HCT116 (cell line): ENCODE measurements around the gene VSTM1.
"Not testable (repeated sequence)": the region's sequence is repeated elsewhere in the genome, so short reads cannot be mapped to it uniquely, and the experiment has no call there.

Experiments
- EZH2 ChIP-seq: fragments of 200-600 bp; sonication (generic); IDR thresholded peaks from 2 replicates; pipeline ENCODE4 v1.6.1; 2017; ENCODE audit warnings: antibody characterized with exemption, mixed run types
- POLR2AphosphoS5 ChIP-seq: IDR thresholded peaks from 2 replicates; pipeline ENCODE4 v1.6.1; 2011; ENCODE audit warnings: mild to moderate bottlenecking, low read depth, low read length, moderate library complexity
- SP1 ChIP-seq: IDR thresholded peaks from 2 replicates; pipeline ENCODE4 v1.6.1; 2012; ENCODE audit warnings: low read depth
- YY1 ChIP-seq: IDR thresholded peaks from 2 replicates; pipeline ENCODE4 v1.6.1; 2011; ENCODE audit warnings: low read length, low read depth, moderate library complexity, mild to moderate bottlenecking; ENCODE audit not compliant: insufficient replicate concordance; ENCODE audit errors: extremely low read depth
- ZFX ChIP-seq: fragments of 450-650 bp; IDR thresholded peaks from 2 replicates; pipeline ENCODE4 v1.6.1; 2017
- ZNF274 ChIP-seq: fragments of 200-500 bp; sonication (Bioruptor generic); IDR thresholded peaks from 2 replicates; pipeline ENCODE4 v1.6.1; 2014; ENCODE audit warnings: mild to moderate bottlenecking, low read depth, low read length, inconsistent platforms
- TF ChIP-seq, protein P1 (sequence below), 3 experiments: fragments of 200-600 bp in 1 of 3; sonication (generic) in 1 of 3; IDR thresholded peaks in 2 of 3; conservative IDR thresholded peaks in 1 of 3; 2 replicates each; pipeline ENCODE4 v1.5.1; 2012 to 2017; ENCODE audit warnings: low read depth in 2 of 3, low read length in 2 of 3, antibody characterized with exemption in 1 of 3, borderline replicate concordance in 1 of 3, control low read depth in 1 of 3, mild to moderate bottlenecking in 1 of 3, mixed read lengths in 1 of 3, mixed run types in 1 of 3, moderate library complexity in 1 of 3; ENCODE audit not compliant: insufficient read depth in 1 of 3
- TF ChIP-seq, protein P2 (sequence below): IDR thresholded peaks from 2 replicates; pipeline ENCODE4 v1.6.1; 2012
- TF ChIP-seq, protein P3 (sequence below): IDR thresholded peaks from 2 replicates; pipeline ENCODE4 v1.6.1; 2011; ENCODE audit warnings: mild to moderate bottlenecking, low read length, moderate library complexity; ENCODE audit not compliant: insufficient replicate concordance; ENCODE audit errors: extremely low read depth

DNA sequence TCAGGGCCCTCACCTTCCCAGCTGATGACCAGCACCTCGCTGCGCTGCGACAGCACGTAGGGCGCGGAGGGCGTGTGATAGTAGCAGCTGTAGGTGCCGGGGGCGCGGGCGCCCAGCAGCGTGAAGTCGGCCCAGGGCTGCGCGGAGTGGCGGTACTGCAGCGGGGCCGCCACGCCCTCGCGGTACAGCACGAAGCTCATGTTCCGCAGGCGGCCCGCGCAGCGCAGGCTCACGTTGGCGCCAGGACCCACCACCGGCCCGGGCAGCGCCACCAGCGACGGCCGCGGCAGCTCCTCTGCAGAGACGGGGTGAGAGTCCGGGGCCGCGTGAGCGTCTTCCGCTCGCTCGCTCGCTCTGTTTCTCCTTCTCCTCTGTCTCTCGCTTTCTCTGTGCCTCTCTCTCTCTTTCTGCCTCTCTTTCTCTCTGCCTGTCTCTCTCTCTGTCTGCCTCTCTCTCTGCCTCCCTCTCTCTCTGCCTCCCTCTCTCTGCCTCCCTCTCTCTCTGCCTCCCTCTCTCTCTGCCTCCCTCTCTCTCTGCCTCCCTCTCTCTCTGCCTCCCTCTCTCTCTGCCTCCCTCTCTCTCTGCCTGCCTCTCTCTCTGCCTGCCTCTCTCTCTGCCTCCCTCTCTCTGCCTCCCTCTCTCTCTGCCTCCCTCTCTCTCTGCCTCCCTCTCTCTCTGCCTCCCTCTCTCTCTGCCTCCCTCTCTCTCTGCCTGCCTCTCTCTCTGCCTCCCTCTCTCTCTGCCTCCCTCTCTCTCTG lies 32.3 kb upstream of the VSTM1 start:
- TF ChIP-seq, protein P1, sequence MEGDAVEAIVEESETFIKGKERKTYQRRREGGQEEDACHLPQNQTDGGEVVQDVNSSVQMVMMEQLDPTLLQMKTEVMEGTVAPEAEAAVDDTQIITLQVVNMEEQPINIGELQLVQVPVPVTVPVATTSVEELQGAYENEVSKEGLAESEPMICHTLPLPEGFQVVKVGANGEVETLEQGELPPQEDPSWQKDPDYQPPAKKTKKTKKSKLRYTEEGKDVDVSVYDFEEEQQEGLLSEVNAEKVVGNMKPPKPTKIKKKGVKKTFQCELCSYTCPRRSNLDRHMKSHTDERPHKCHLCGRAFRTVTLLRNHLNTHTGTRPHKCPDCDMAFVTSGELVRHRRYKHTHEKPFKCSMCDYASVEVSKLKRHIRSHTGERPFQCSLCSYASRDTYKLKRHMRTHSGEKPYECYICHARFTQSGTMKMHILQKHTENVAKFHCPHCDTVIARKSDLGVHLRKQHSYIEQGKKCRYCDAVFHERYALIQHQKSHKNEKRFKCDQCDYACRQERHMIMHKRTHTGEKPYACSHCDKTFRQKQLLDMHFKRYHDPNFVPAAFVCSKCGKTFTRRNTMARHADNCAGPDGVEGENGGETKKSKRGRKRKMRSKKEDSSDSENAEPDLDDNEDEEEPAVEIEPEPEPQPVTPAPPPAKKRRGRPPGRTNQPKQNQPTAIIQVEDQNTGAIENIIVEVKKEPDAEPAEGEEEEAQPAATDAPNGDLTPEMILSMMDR (IDR thresholded peaks at IDR 0.05 in 2 of 3, conservative IDR thresholded peaks at IDR 0.05 in 1 of 3; ENCODE audit: borderline replicate concordance in 1 of 3, insufficient read depth in 1 of 3, low read depth in 2 of 3, low read length in 2 of 3): not testable (repeated sequence)
- TF ChIP-seq SP1, EZH2, YY1, ZNF274: not testable (repeated sequence)
- TF ChIP-seq, protein P2, sequence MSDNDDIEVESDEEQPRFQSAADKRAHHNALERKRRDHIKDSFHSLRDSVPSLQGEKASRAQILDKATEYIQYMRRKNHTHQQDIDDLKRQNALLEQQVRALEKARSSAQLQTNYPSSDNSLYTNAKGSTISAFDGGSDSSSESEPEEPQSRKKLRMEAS: peak; percentile 90
- TF ChIP-seq POLR2AphosphoS5 (0 out of 2 replicates have a peak, but pooled peaks have one; percentile 22), ZFX (peak; percentile 61; the same call in 1 of the 2 replicates)
- TF ChIP-seq, protein P3, sequence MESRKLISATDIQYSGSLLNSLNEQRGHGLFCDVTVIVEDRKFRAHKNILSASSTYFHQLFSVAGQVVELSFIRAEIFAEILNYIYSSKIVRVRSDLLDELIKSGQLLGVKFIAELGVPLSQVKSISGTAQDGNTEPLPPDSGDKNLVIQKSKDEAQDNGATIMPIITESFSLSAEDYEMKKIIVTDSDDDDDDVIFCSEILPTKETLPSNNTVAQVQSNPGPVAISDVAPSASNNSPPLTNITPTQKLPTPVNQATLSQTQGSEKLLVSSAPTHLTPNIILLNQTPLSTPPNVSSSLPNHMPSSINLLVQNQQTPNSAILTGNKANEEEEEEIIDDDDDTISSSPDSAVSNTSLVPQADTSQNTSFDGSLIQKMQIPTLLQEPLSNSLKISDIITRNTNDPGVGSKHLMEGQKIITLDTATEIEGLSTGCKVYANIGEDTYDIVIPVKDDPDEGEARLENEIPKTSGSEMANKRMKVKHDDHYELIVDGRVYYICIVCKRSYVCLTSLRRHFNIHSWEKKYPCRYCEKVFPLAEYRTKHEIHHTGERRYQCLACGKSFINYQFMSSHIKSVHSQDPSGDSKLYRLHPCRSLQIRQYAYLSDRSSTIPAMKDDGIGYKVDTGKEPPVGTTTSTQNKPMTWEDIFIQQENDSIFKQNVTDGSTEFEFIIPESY: not testable (repeated sequence)
